ENCODE measurements around the gene MYL1. TPM values are rescaled to one million over a fixed set of nuclear protein-coding genes. Genes with fewer than 3 reads are reported as not detected.

Gene MYL1
- total and polyA plus RNA-seq, 5 experiments from 2014 or later, result not detected

DNA sequence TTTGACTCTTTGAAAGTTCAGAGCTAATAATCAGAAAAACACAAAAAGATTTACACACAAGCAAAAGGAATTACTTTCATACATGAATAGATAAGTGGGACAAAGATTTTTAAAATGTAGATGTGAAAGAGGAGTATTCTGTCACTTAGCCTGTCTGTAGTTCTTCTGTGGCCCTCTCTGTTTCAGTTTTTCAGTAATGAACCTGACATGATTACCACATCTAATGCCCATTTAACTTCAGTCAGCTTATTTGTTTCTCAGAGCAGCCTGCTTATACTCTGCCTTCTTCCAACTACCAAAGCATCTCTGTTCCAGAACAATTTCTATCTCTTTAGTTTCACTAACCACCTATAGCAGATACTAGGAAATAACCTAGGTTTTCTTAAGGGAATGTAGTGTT, 55.3 kb downstream of the MYL1 start:
- POLR2A ChIA-PET, result no interaction called here
- H3K27me3 Mint-ChIP-seq, result peaks cover 0 to 4% (median 0%) of the 10 kb centered on the region in 5 donors
- H3K27ac Mint-ChIP-seq, result no peak overlapping the region
- H3K4me3 Mint-ChIP-seq, result no peak overlapping the region
- H3K9me3 Mint-ChIP-seq, result peaks cover 0 to 2% (median 0%) of the 10 kb centered on the region in 9 donors
- no peaks in the 10 kb centered on the region for H3K36me3 Mint-ChIP-seq
- no peaks in the 10 kb centered on the region for H3K4me1 Mint-ChIP-seq
- DNase-seq (no peak), ATAC-seq (no peak)

GRCh38 chr2:210252699-210253606, 62.0 kb downstream of the MYL1 start:
- peaks cover 0 to 2% (median 0%) of the 10 kb centered on the region in 9 donors for H3K9me3 Mint-ChIP-seq
- no peak overlapping the region for H3K4me3 Mint-ChIP-seq
- H3K4me1 Mint-ChIP-seq, result no peaks in the 10 kb centered on the region
- DNase-seq (no peak), ATAC-seq (no peak)
- no peaks in the 10 kb centered on the region for H3K36me3 Mint-ChIP-seq
- POLR2A ChIA-PET, result no interaction called here
- H3K27me3 Mint-ChIP-seq, result peaks cover 0 to 4% (median 0%) of the 10 kb centered on the region in 5 donors
- no peak overlapping the region for H3K27ac Mint-ChIP-seq

DNA sequence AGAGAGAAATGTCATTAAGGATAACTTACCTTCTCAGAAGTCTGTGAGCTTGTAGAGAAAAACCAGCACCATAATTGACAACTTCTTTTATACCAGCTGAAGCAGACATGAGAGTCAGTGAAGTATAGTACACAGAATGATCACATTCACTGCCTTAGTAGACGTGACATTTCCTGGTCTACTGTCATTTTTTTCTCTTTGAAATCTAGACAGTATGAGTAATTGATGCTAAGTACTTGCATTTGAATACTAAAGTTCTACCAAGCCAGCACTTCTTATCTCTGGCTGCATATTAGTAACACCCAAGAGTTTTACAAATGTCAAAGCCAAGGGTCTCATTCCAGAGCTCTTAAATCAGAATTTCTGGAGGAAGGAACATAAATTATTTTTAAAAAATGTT, 64.4 kb downstream of the MYL1 start:
- Mint-ChIP-seq H3K4me1 (no peaks in the 10 kb centered on the region), H3K36me3 (peaks cover 0 to 3% (median 0%) of the 10 kb centered on the region in 3 donors), H3K27ac (no peak overlapping the region), H3K9me3 (peaks cover 0 to 3% (median 0%) of the 10 kb centered on the region in 9 donors), H3K4me3 (no peak overlapping the region), H3K27me3 (peaks cover 3 to 13% (median 8%) of the 10 kb centered on the region in 5 donors)
- DNase-seq (no peak), ATAC-seq (no peak)
- POLR2A ChIA-PET, result no interaction called here

Other genes with a start within 250 kb of the MYL1 start
- gene KANSL1L, start 143.8 kb downstream of the MYL1 start, total RNA-seq, result 10 to 100 TPM; 20.8 to 24.1 TPM
- gene KANSL1L, start 143.8 kb downstream of the MYL1 start, polyA plus RNA-seq, result 1 to 10 TPM in 1 of 3 donors, under 1 TPM in 2; 0.76 to 1.2 (median 0.78) TPM
- not detected for gene ACADL, start 89.7 kb downstream of the MYL1 start, total RNA-seq
- not detected for gene ACADL, start 89.7 kb downstream of the MYL1 start, polyA plus RNA-seq
- gene LANCL1, start 161.6 kb upstream of the MYL1 start, total RNA-seq, result 10 to 100 TPM; 33.5 to 35.7 TPM
- gene LANCL1, start 161.6 kb upstream of the MYL1 start, polyA plus RNA-seq, result 10 to 100 TPM; 19.5 to 28.6 (median 26.9) TPM
- under 1 TPM; 0.49 to 0.55 TPM for gene CPS1, start 241.4 kb upstream of the MYL1 start, total RNA-seq
- gene CPS1, start 241.4 kb upstream of the MYL1 start, polyA plus RNA-seq, result under 1 TPM in 1 of 3 donors, not detected in 2; 0.46 TPM